NCI-H1930 (cell line): ENCODE measurements around the gene GSTT4.
"Not testable (repeated sequence)": the region's sequence is repeated elsewhere in the genome, so short reads cannot be mapped to it uniquely, and the experiment has no call there.

Experiments used
- DNase-seq, 2 experiments: peaks; one replicate each; lab custom pipeline; 2025; lab: John Stamatoyannopoulos, UW

Gene GSTT4

GRCh38 chr22:24005201-24005600 lies at the start of gene GSTT4:
TSS of gene GSTT4 (minus strand) at chr22:24005453. CDS start at chr22:24005356, 97 bp downstream.
- no peak for DNase-seq

- no peak for DNase-seq
These were observed 49.1 kb upstream of the GSTT4 start for GRCh38 chr22:24054356-24054755.

- DNase-seq, result no peak
These were observed 48.4 kb upstream of the GSTT4 start for GRCh38 chr22:24053481-24054226.

GRCh38 chr22:24051568-24051967 lies 46.3 kb upstream of the GSTT4 start:
- DNase-seq, result no peak

- no peak for DNase-seq
These were observed 45.8 kb upstream of the GSTT4 start for GRCh38 chr22:24051028-24051427.

- DNase-seq, result no peak
These were observed 44.7 kb upstream of the GSTT4 start for GRCh38 chr22:24049978-24050377.

GRCh38 chr22:24049211-24049610 lies 44.0 kb upstream of the GSTT4 start:
- DNase-seq, result no peak

GRCh38 chr22:24046024-24046423 lies 40.8 kb upstream of the GSTT4 start:
- DNase-seq, result no peak

- no peak for DNase-seq
These were observed 38.7 kb upstream of the GSTT4 start for GRCh38 chr22:24043958-24044357.

- not testable (repeated sequence) for DNase-seq
These were observed 38.2 kb upstream of the GSTT4 start for GRCh38 chr22:24043465-24043864.

GRCh38 chr22:24040946-24041345 lies 35.7 kb upstream of the GSTT4 start:
- DNase-seq, result no peak

GRCh38 chr22:24039046-24039445 lies 33.8 kb upstream of the GSTT4 start:
- no peak for DNase-seq

- no peak for DNase-seq
These were observed 32.9 kb upstream of the GSTT4 start for GRCh38 chr22:24037851-24038765.

- DNase-seq, result no peak
These were observed 30.0 kb upstream of the GSTT4 start for GRCh38 chr22:24035296-24035695.

- DNase-seq, result no peak
These were observed 28.5 kb upstream of the GSTT4 start for GRCh38 chr22:24033731-24034130.

GRCh38 chr22:24030186-24030702 lies 25.0 kb upstream of the GSTT4 start:
- no peak for DNase-seq

GRCh38 chr22:24029304-24029703 lies 24.1 kb upstream of the GSTT4 start:
- no peak for DNase-seq

- no peak for DNase-seq
These were observed 23.3 kb upstream of the GSTT4 start for GRCh38 chr22:24028533-24028932.

- no peak for DNase-seq
These were observed 22.7 kb upstream of the GSTT4 start for GRCh38 chr22:24027991-24028390.

GRCh38 chr22:24027389-24027975 lies 22.2 kb upstream of the GSTT4 start:
- no peak for DNase-seq

- DNase-seq, result no peak
These were observed 21.5 kb upstream of the GSTT4 start for GRCh38 chr22:24026733-24027132.

GRCh38 chr22:24026056-24026455 lies 20.8 kb upstream of the GSTT4 start:
- no peak for DNase-seq
